GM10266 (cell line): ENCODE measurements around the gene RFX4.

ENCODE experiments used
- DNase-seq: peaks from one replicate; pipeline ENCODE4 v3.0.0; 2012; ENCODE audit errors: extremely low spot score
- CTCF ChIP-seq: IDR thresholded peaks from 2 replicates; pipeline ENCODE4 v1.5.1; 2012; ENCODE audit warnings: mild to moderate bottlenecking, low read depth; ENCODE audit not compliant: control insufficient read depth, insufficient read depth; ENCODE audit errors: missing control alignments

The RFX4 gene

GRCh38 chr12:106633451-106633823 lies 50.6 kb downstream of the RFX4 start:
- TF ChIP-seq CTCF, result no peak
- no peak for DNase-seq

GRCh38 chr12:106634206-106634605 lies 51.4 kb downstream of the RFX4 start:
- no peak for TF ChIP-seq CTCF

GRCh38 chr12:106643000-106643399 lies 60.2 kb downstream of the RFX4 start:
- TF ChIP-seq CTCF, result no peak
- no peak for DNase-seq

More at GRCh38 chr12:106634206-106634605, 51.4 kb downstream of the RFX4 start:
- no peak for DNase-seq

- no peak for TF ChIP-seq CTCF
- no peak for DNase-seq
Measured at GRCh38 chr12:106644335-106645073, 61.7 kb downstream of the RFX4 start.

GRCh38 chr12:106645074-106645421 lies 62.2 kb downstream of the RFX4 start:
- no peak for DNase-seq

GRCh38 chr12:106645465-106646330 lies 62.9 kb downstream of the RFX4 start:
- DNase-seq, result no peak
- no peak for TF ChIP-seq CTCF

More at GRCh38 chr12:106645074-106645421, 62.2 kb downstream of the RFX4 start:
- no peak for TF ChIP-seq CTCF

- TF ChIP-seq CTCF, result no peak
- no peak for DNase-seq
Measured at GRCh38 chr12:106646472-106646871, 63.7 kb downstream of the RFX4 start.
